HL-60 (cell line): ENCODE data around the gene HMCN2.

Experiments
- CTCF ChIP-seq: IDR thresholded peaks from one replicate; pipeline ENCODE4 v1.5.1; 2011; ENCODE audit warnings: low read length, control low read depth, inconsistent platforms; ENCODE audit not compliant: insufficient read depth
- GABPA ChIP-seq: IDR thresholded peaks from 2 replicates; pipeline ENCODE4 v1.6.1; 2012; ENCODE audit warnings: low read depth
- POLR2AphosphoS5 ChIP-seq: IDR thresholded peaks from 2 replicates; pipeline ENCODE4 v1.6.1; 2012; ENCODE audit warnings: low read depth

- TF ChIP-seq CTCF (no peak), GABPA (no peak), POLR2AphosphoS5 (no peak)
These were observed at the start of gene HMCN2 for GRCh38 chr9:130265431-130266235.
